Liver (tissue), 9 donors: ENCODE measurements around the gene ANKRD44. TPM values are rescaled to one million over a fixed set of nuclear protein-coding genes. Genes with fewer than 3 reads are reported as not detected.

ENCODE experiments used
- DNase-seq: peaks from one replicate; pipeline ENCODE4 v3.0.0-alpha.2; 2017; ENCODE audit warnings: low spot score
- H3K27ac ChIP-seq, 2 donors: one replicate each; pipeline ENCODE4 v1.7.0; 2013; ENCODE audit warnings: inconsistent platforms in 2 of 2, low read length in 2 of 2, control low read depth in 1 of 2, low read depth in 1 of 2, mild to moderate bottlenecking in 1 of 2
- H3K27me3 ChIP-seq, 4 donors: one replicate each; pipeline versions ENCODE4 v1.6.1 to v1.7.0; 2013; ENCODE audit warnings: low read length in 3 of 4, inconsistent platforms in 1 of 4, mild to moderate bottlenecking in 1 of 4, moderate library complexity in 1 of 4; ENCODE audit not compliant: control insufficient read depth in 4 of 4, insufficient read depth in 4 of 4
- H3K36me3 ChIP-seq, 4 donors: one replicate each; pipeline versions ENCODE4 v1.6.1 to v1.7.0; 2013; ENCODE audit warnings: low read length in 3 of 4, mild to moderate bottlenecking in 3 of 4, low read depth in 1 of 4, moderate library complexity in 1 of 4; ENCODE audit not compliant: control insufficient read depth in 4 of 4, insufficient read depth in 3 of 4
- H3K4me1 ChIP-seq, 4 donors: one replicate each; pipeline versions ENCODE4 v1.6.1 to v1.7.0; 2013; ENCODE audit warnings: low read length in 3 of 4, mild to moderate bottlenecking in 3 of 4, moderate library complexity in 1 of 4; ENCODE audit not compliant: control insufficient read depth in 4 of 4, insufficient read depth in 4 of 4
- H3K4me3 ChIP-seq, 3 donors: one replicate each; pipeline versions ENCODE4 v1.6.1 to v1.7.0; 2013; ENCODE audit warnings: low read length in 3 of 3, control low read depth in 1 of 3, low read depth in 1 of 3, mild to moderate bottlenecking in 1 of 3
- H3K9ac ChIP-seq, 2 donors: one replicate each; pipeline ENCODE4 v1.7.0; 2013; ENCODE audit warnings: low read length in 2 of 2, mild to moderate bottlenecking in 2 of 2, moderate library complexity in 2 of 2, control low read depth in 1 of 2, low read depth in 1 of 2
- H3K9me3 ChIP-seq, 4 donors: one replicate each; pipeline versions ENCODE4 v1.6.1 to v1.7.0; 2013; ENCODE audit warnings: low read length in 3 of 4; ENCODE audit not compliant: control insufficient read depth in 4 of 4
- EGR1 ChIP-seq, 2 donors: IDR thresholded peaks; 2 replicates each; pipeline ENCODE4 v1.6.1; 2016 to 2018; ENCODE audit warnings: antibody characterized with exemption in 2 of 2, low read depth in 2 of 2
- FOXA1 ChIP-seq: IDR thresholded peaks from 2 replicates; pipeline ENCODE4 v1.6.1; 2016; ENCODE audit warnings: antibody characterized with exemption
- FOXA2 ChIP-seq: IDR thresholded peaks from 2 replicates; pipeline ENCODE4 v1.6.1; 2016; ENCODE audit warnings: antibody characterized with exemption
- GABPA ChIP-seq, 2 donors: IDR thresholded peaks in 1 of 2; conservative IDR thresholded peaks in 1 of 2; 2 replicates each; pipeline ENCODE4 v1.6.1; 2016; ENCODE audit warnings: antibody characterized with exemption in 2 of 2, mild to moderate bottlenecking in 1 of 2, moderate library complexity in 1 of 2
- HNF4A ChIP-seq, 2 donors: conservative IDR thresholded peaks; 2 replicates each; pipeline ENCODE4 v1.6.1; 2016; ENCODE audit warnings: antibody characterized with exemption in 2 of 2, mild to moderate bottlenecking in 2 of 2
- JUND ChIP-seq, 2 donors: IDR thresholded peaks; 2 replicates each; pipeline ENCODE4 v1.6.1; 2016; ENCODE audit warnings: antibody characterized with exemption in 2 of 2
- NR2F2 ChIP-seq: IDR thresholded peaks from 2 replicates; pipeline ENCODE4 v1.6.1; 2016; ENCODE audit warnings: antibody characterized with exemption
- RAD21 ChIP-seq, 2 donors: IDR thresholded peaks; 2 replicates each; pipeline ENCODE4 v1.6.1; 2016; ENCODE audit warnings: antibody characterized with exemption in 2 of 2, mild to moderate bottlenecking in 2 of 2
- RXRA ChIP-seq, 2 donors: IDR thresholded peaks; 2 replicates each; pipeline ENCODE4 v1.6.1; 2017 to 2018; ENCODE audit warnings: antibody characterized with exemption in 2 of 2, mild to moderate bottlenecking in 1 of 2
- SP1 ChIP-seq: IDR thresholded peaks from 2 replicates; pipeline ENCODE4 v1.6.1; 2018; ENCODE audit warnings: antibody characterized with exemption, mild to moderate bottlenecking
- YY1 ChIP-seq: IDR thresholded peaks from 2 replicates; pipeline ENCODE4 v1.6.1; 2016; ENCODE audit warnings: antibody characterized with exemption, mild to moderate bottlenecking
- WGBS: extraction: QIAGEN DNeasy Blood & Tissue Kit; methylation state at CpG from one replicate; pipeline ENCODE4 v1.1.7; 2013; 5-methylcytosine and 5-hydroxymethylcytosine counted together
- polyA plus RNA-seq, 2 donors: library from polyadenylated mRNA; stranded (reverse) in 1 of 2; unstranded in 1 of 2; fragments of 200-250 nt in 1 of 2; fragments of >200 nt in 1 of 2; fragmentation: Nextera tagmentation in 1 of 2; extraction: Ambion mirVana in 1 of 2; gene quantifications; one replicate each; pipeline versions ENCODE4 v1.2.1 to v1.2.3, GENCODE V29; 2013 to 2015
- total RNA-seq, 2 donors: library from RNA; depleted of rRNA; stranded (reverse); fragments of >200 nt; gene quantifications; one replicate each; pipeline ENCODE4 v1.2.3, GENCODE V29; 2014
- TF ChIP-seq, protein P1 (sequence below): fragments of 150-350 bp; IDR thresholded peaks from 2 replicates; pipeline ENCODE4 v1.5.1; 2017; ENCODE audit warnings: improper control_type of control experiment, low read depth, low read length; ENCODE audit not compliant: missing input control
- TF ChIP-seq, protein P2 (sequence below): IDR thresholded peaks from 2 replicates; pipeline ENCODE4 v1.6.1; 2016; ENCODE audit warnings: antibody characterized with exemption
- TF ChIP-seq, protein P3 (sequence below): IDR thresholded peaks from 2 replicates; pipeline ENCODE4 v1.6.1; 2016; ENCODE audit warnings: antibody characterized with exemption
- TF ChIP-seq, protein P4 (sequence below): IDR thresholded peaks from 2 replicates; pipeline ENCODE4 v1.6.1; 2016; ENCODE audit warnings: antibody characterized with exemption, mild to moderate bottlenecking
- donor health status: healthy.
- donor health status: healthy.
- donor health status: healthy.
- donor health status: healthy.
- donor health status: healthy.

Gene ANKRD44
- total and polyA plus RNA-seq, 4 donors = 3.8 to 18.2 (median 6.8) TPM

DNA sequence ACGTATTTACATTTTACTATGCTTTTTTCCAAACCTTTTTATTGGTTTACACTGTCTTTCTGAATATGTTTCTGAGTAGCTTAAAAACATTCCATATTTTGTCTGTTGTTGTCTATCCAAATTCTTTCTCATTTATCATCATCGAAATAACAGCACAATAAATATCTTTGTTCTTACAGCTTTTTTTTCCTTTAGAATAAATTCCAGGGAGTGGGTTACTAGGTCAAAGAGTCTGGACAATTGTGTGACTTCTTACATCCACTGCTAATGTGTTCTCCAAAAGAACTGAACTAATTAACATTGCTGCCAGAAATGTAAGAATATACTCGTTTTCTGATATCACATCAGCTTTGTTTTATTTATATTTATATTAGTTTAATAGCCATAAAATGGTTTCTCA is 59.4 kb downstream of the ANKRD44 start (continued):
- TF ChIP-seq, protein P1, sequence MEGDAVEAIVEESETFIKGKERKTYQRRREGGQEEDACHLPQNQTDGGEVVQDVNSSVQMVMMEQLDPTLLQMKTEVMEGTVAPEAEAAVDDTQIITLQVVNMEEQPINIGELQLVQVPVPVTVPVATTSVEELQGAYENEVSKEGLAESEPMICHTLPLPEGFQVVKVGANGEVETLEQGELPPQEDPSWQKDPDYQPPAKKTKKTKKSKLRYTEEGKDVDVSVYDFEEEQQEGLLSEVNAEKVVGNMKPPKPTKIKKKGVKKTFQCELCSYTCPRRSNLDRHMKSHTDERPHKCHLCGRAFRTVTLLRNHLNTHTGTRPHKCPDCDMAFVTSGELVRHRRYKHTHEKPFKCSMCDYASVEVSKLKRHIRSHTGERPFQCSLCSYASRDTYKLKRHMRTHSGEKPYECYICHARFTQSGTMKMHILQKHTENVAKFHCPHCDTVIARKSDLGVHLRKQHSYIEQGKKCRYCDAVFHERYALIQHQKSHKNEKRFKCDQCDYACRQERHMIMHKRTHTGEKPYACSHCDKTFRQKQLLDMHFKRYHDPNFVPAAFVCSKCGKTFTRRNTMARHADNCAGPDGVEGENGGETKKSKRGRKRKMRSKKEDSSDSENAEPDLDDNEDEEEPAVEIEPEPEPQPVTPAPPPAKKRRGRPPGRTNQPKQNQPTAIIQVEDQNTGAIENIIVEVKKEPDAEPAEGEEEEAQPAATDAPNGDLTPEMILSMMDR = no peak
- TF ChIP-seq FOXA1 (no peak), EGR1 (IDR thresholded peaks at IDR 0.05; ENCODE audit: low read depth in 2 of 2) (no peak), HNF4A (conservative IDR thresholded peaks at IDR 0.05) (no peak)
- TF ChIP-seq, protein P2, sequence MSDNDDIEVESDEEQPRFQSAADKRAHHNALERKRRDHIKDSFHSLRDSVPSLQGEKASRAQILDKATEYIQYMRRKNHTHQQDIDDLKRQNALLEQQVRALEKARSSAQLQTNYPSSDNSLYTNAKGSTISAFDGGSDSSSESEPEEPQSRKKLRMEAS = no peak

DNA sequence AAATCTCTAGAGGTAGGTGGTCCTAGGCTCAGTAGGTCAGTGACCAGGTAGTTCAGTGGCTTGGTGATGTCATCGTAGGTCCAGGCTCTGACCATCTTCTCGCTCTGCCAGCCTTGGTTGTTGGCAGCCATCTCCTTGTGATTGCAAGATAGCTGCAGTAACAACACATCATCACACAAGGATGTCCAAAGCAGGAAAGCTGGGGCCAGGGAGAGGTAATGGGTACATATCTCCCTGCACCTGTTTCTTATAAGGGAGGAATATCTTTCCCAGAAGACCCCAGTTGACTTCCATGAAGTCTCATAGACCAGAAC is 60.5 kb downstream of the ANKRD44 start:
- Histone ChIP-seq H3K27me3 (no peaks in the 10 kb centered on the region), H3K36me3 (no peaks in the 10 kb centered on the region), H3K27ac (no peak overlapping the region), H3K9me3 (no peaks in the 10 kb centered on the region), H3K4me3 (no peak overlapping the region), H3K4me1 (peaks cover 0 to 2% (median 0%) of the 10 kb centered on the region in 4 donors), H3K9ac (no peak overlapping the region)
- DNase-seq = no peak
- TF ChIP-seq JUND (IDR thresholded peaks at IDR 0.05) (no peak), HNF4A (conservative IDR thresholded peaks at IDR 0.05) (no peak), EGR1 (IDR thresholded peaks at IDR 0.05; ENCODE audit: low read depth in 2 of 2) (no peak), FOXA1 (no peak), RAD21 (IDR thresholded peaks at IDR 0.05) (no peak), YY1 (no peak), RXRA (IDR thresholded peaks at IDR 0.05) (no peak), FOXA2 (no peak), GABPA (IDR thresholded peaks at IDR 0.05 in 1 of 2, conservative IDR thresholded peaks at IDR 0.05 in 1 of 2) (no peak), SP1 (no peak), NR2F2 (no peak)
- TF ChIP-seq, protein P2 = no peak
- TF ChIP-seq, protein P3, sequence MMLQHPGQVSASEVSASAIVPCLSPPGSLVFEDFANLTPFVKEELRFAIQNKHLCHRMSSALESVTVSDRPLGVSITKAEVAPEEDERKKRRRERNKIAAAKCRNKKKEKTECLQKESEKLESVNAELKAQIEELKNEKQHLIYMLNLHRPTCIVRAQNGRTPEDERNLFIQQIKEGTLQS = no peak
- TF ChIP-seq, protein P4, sequence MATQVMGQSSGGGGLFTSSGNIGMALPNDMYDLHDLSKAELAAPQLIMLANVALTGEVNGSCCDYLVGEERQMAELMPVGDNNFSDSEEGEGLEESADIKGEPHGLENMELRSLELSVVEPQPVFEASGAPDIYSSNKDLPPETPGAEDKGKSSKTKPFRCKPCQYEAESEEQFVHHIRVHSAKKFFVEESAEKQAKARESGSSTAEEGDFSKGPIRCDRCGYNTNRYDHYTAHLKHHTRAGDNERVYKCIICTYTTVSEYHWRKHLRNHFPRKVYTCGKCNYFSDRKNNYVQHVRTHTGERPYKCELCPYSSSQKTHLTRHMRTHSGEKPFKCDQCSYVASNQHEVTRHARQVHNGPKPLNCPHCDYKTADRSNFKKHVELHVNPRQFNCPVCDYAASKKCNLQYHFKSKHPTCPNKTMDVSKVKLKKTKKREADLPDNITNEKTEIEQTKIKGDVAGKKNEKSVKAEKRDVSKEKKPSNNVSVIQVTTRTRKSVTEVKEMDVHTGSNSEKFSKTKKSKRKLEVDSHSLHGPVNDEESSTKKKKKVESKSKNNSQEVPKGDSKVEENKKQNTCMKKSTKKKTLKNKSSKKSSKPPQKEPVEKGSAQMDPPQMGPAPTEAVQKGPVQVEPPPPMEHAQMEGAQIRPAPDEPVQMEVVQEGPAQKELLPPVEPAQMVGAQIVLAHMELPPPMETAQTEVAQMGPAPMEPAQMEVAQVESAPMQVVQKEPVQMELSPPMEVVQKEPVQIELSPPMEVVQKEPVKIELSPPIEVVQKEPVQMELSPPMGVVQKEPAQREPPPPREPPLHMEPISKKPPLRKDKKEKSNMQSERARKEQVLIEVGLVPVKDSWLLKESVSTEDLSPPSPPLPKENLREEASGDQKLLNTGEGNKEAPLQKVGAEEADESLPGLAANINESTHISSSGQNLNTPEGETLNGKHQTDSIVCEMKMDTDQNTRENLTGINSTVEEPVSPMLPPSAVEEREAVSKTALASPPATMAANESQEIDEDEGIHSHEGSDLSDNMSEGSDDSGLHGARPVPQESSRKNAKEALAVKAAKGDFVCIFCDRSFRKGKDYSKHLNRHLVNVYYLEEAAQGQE = no peak
- 90% methylated on average over 2 of the region's 2 CpGs for WGBS
